RWPE2 (cell line): Measurements from ENCODE around the gene CHCHD6.

Experiments
- ATAC-seq: fragments of 200-7000 bp; cut with Tn5 transposase; 3 replicates; pipeline ENCODE4 v1.9.1; 2021; ENCODE audit warnings: low read depth
- DNase-seq: peaks from one replicate; pipeline ENCODE4 v3.0.0-alpha.2; 2020; ENCODE audit warnings: low spot score
- H3K27ac ChIP-seq: fragments of 450-650 bp; 2 replicates; pipeline ENCODE4 v1.5.1; 2017; ENCODE audit warnings: mild to moderate bottlenecking; ENCODE audit not compliant: poor library complexity, severe bottlenecking
- H3K27me3 ChIP-seq: fragments of 250-450 bp; sonication (Bioruptor Pico); 2 replicates; pipeline ENCODE4 v1.5.1; 2021; ENCODE audit warnings: mild to moderate bottlenecking, moderate library complexity; ENCODE audit not compliant: insufficient read depth, poor library complexity, severe bottlenecking
- H3K36me3 ChIP-seq: fragments of 250-450 bp; sonication (Bioruptor Pico); 2 replicates; pipeline ENCODE4 v1.5.1; 2020; ENCODE audit warnings: low read depth, mild to moderate bottlenecking, moderate library complexity
- H3K4me1 ChIP-seq: fragments of 250-450 bp; sonication (Bioruptor Pico); 2 replicates; pipeline ENCODE4 v1.5.1; 2021; ENCODE audit warnings: mild to moderate bottlenecking, moderate library complexity; ENCODE audit not compliant: insufficient read depth, poor library complexity, severe bottlenecking
- H3K4me3 ChIP-seq: fragments of 250-450 bp; sonication (Bioruptor Pico); 2 replicates; pipeline ENCODE4 v1.5.1; 2021; ENCODE audit warnings: mild to moderate bottlenecking, moderate library complexity; ENCODE audit not compliant: severe bottlenecking
- H3K9me3 ChIP-seq: fragments of 250-450 bp; sonication (Bioruptor Pico); 2 replicates; pipeline ENCODE4 v1.5.1; 2021; ENCODE audit warnings: mild to moderate bottlenecking, moderate library complexity; ENCODE audit not compliant: severe bottlenecking
- CTCF ChIP-seq: fragments of 450-650 bp; IDR thresholded peaks from one replicate; pipeline ENCODE4 v1.5.1; 2017; ENCODE audit warnings: mild to moderate bottlenecking, moderate library complexity; ENCODE audit not compliant: poor library complexity, severe bottlenecking

The CHCHD6 gene

GRCh38 chr3:126912027-126912422, 208.0 kb downstream of the CHCHD6 start:
- ATAC-seq, result no peak
- DNase-seq, result no peak
- H3K27ac ChIP-seq, result peak overlapping the region; percentile 98
- H3K9me3 ChIP-seq, result no peaks in the 10 kb centered on the region
- no peaks in the 10 kb centered on the region for H3K36me3 ChIP-seq
- H3K27me3 ChIP-seq, result no peaks in the 10 kb centered on the region
- TF ChIP-seq CTCF, result no peak
- H3K4me1 ChIP-seq, result peaks cover 43% of the 10 kb centered on the region
- H3K4me3 ChIP-seq, result no peak overlapping the region

- DNase-seq, result no peak
- H3K27ac ChIP-seq, result peak overlapping the region; percentile 98
- no peaks in the 10 kb centered on the region for H3K36me3 ChIP-seq
- peaks cover 39% of the 10 kb centered on the region for H3K4me1 ChIP-seq
- H3K4me3 ChIP-seq, result no peak overlapping the region
- no peaks in the 10 kb centered on the region for H3K27me3 ChIP-seq
- no peaks in the 10 kb centered on the region for H3K9me3 ChIP-seq
- no peak for TF ChIP-seq CTCF
- ATAC-seq, result no peak
These were observed 208.6 kb downstream of the CHCHD6 start for GRCh38 chr3:126912491-126913195.

- Histone ChIP-seq H3K36me3 (0 out of 2 replicates have a peak, but pooled peaks cover 1% of the 10 kb centered on the region), H3K4me3 (no peak overlapping the region), H3K27me3 (no peaks in the 10 kb centered on the region), H3K9me3 (no peaks in the 10 kb centered on the region), H3K27ac (peak overlapping the region; percentile 98), H3K4me1 (peaks cover 34% of the 10 kb centered on the region)
- no peak for DNase-seq
- no peak for TF ChIP-seq CTCF
- no peak; the same call in 2 of the 3 replicates for ATAC-seq
These were observed 209.5 kb downstream of the CHCHD6 start for GRCh38 chr3:126913524-126913923.

GRCh38 chr3:126914226-126914625, 210.2 kb downstream of the CHCHD6 start:
- H3K9me3 ChIP-seq, result no peaks in the 10 kb centered on the region
- 0 out of 2 replicates have a peak, but pooled peaks cover 6% of the 10 kb centered on the region for H3K36me3 ChIP-seq
- peak overlapping the region; percentile 98 for H3K27ac ChIP-seq
- no peak for ATAC-seq
- no peak for TF ChIP-seq CTCF
- no peak for DNase-seq
- H3K27me3 ChIP-seq, result no peaks in the 10 kb centered on the region
- H3K4me1 ChIP-seq, result peaks cover 34% of the 10 kb centered on the region
- no peak overlapping the region for H3K4me3 ChIP-seq

GRCh38 chr3:126915015-126915414, 211.0 kb downstream of the CHCHD6 start:
- no peak overlapping the region for H3K27ac ChIP-seq
- no peak for TF ChIP-seq CTCF
- ATAC-seq (no peak), DNase-seq (no peak)
- no peaks in the 10 kb centered on the region for H3K9me3 ChIP-seq
- H3K27me3 ChIP-seq, result no peaks in the 10 kb centered on the region
- H3K4me1 ChIP-seq, result peaks cover 34% of the 10 kb centered on the region
- no peak overlapping the region for H3K4me3 ChIP-seq
- H3K36me3 ChIP-seq, result 0 out of 2 replicates have a peak, but pooled peaks cover 6% of the 10 kb centered on the region
